HG02938 (cell line): ENCODE measurements around the gene TTC21B.
A peak's percentile ranks its signal among the peaks of the same experiment; 100 is the strongest.
"Not testable (repeated sequence)": the region's sequence is repeated elsewhere in the genome, so short reads cannot be mapped to it uniquely, and the experiment has no call there.

Source experiments
- ATAC-seq: cut with Tn5 transposase; IDR thresholded peaks from one replicate; pipeline ENCODE4 v1.9.1; 2021; ENCODE audit warnings: mild to moderate bottlenecking, moderate library complexity; ENCODE audit not compliant: unreplicated experiment

The TTC21B gene

DNA sequence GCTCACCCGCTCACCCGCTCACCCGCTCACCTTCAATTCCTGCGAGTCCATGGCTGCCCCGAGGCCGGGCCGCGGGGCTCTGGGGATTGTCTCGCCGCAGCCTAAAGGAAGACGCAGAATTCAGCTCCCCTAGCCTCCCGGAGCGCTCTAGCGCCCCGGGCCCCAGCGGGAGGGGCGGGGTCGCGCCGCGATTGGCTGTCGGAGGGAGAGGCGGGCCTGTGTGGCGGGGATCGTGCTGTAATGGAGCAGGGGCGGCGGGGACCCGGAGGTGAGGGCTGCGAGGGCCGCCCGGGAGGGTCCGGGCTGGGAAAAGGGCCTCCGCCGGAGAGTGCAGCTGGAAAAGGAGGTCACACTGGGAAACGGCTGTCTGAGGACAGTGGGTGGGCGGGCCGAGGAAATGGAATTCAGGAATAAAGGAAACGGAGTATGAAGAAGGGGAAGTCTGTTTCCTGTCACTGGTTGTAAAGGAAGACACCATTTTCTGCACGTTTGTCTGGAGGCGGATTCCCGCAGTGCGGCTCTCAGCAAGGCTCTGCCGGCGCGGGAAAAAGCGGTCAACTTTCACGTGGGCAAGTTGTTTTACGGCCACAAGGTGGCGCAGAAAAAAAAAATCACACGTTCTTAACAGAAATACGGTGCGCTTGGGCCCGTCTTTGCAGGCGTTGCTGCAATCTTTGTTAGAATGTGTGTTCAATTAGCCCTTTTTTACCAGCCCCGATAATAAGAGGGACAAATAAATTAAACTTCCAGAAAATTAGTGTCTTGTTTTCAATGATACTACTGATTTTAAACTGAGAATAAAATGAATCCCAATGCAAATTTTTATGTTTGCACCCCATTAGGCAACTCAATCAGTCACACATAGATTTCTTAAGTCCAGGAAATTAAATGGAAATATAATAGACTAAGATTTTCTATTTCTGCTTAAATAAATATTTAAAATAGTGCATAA is at the start of gene TTC21B:
TSS of gene TTC21B (minus strand) at position 122 of the 952 bp plus-strand sequence. CDS start at position 51, 71 bp downstream.
- peak; percentile 91 for ATAC-seq

DNA sequence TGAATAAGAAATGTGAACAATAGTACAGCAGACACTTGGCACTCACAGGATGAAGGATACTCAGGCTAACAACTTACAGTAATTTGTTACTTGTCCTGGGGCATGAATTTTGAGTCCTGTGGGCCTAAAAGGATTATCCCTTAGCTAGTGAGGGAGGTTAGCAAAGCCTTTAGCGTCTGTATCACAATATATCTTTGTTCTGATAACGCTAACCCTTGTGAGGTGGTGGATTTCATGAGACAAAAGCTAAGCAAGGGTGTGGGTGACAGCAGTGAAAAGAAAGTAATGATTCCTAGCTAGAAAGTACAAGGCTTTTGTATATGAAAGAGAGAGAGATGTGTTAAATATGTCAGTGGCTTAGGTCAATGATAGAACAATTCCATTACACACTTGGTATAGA is 46.8 kb upstream of the TTC21B start:
- no peak for ATAC-seq

DNA sequence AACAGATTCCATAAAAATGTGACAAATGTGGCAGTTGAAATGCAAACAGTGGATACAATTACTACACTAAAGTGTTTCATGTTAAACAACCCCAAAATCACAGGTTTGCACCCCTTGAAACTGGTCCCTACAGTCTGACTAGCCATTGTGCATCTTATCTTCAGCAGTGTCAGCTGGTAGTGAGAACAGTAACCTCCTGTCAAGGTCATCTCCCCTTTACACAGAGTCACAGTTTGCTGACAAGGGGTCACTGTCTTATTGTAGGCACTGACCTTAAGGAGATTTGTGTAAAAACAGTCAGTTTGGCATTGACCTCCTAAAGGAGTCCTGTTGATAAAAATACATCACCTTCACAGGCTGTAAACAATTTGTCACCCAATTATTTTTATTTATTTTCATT is 37.3 kb upstream of the TTC21B start:
- no peak for ATAC-seq

DNA sequence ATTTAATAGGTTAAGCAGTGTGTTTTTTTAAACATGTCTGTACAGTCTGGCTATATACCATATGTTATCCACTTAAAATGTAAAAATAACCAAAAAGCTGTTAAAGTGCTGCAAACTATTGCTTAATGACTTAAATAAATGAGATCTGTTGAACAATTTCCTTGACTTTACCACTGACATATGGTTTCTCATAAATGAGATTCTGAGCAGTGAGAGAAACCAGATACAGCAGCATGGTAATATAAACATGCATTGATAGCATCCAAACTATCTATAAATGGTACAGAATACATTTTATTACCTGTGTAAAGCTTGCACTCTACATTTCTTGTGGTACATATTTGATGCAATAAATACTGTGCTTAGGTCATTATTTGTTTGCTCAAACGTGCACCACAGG is 36.3 kb upstream of the TTC21B start:
- no peak for ATAC-seq

DNA sequence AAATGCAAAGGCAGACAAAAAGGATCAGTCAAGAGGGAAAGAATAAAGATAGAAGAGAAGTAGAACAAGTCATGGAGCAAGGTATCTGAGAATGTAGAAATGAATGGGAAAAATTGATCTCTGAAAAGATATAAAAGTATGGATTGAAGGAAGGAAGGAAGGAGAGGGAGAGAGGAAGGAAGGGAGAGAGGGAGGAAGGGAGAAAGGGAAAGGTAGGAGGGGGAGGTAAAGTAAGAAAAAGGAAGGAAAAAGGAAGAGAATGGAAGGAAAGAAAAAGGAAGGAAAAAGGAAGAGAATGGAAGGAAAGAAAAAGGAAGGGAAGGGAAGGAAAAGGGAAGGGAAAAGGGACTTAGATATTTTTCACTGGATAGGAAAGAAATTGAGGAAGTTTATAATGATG is 31.5 kb upstream of the TTC21B start:
- ATAC-seq: no peak

DNA sequence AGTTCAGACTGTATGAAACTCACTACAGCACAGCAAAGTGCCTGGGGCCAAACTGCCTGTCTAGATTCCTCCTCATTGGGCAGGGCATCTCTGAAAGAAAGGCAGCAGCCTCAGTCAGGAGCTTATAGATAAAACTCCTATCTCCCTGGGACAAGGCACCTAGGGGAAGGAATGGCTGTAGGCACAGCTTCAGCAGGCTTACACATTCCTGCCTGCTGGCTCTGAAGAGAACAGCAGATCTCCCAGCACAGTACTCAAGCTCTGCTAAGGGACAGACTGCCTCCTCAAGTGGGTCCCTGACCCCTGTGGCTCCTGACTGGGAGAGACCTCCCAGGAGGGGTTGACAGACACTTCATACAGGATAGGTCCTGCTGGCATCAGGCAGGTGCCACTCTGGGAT is 18.6 kb upstream of the TTC21B start:
- not testable (repeated sequence) for ATAC-seq

DNA sequence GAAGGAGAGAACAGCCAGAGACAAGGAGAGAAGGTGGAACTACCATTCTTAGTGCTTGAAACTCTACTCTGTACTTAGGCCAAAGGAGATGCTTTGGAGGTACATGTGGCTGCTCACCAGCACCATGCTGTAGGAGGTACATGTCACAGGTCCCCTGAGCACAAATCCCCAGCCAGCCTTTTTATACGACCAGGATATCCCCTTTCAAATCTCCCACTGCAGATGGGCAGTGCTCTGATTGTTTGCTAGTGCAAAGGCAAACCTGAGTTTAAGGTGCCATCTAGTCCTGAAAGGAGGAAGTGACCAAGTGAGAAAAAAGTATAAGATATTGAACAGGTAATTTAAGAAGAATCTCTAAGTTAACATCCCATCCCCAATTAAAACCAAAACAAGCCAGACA is 17.1 kb upstream of the TTC21B start:
- no peak for ATAC-seq

DNA sequence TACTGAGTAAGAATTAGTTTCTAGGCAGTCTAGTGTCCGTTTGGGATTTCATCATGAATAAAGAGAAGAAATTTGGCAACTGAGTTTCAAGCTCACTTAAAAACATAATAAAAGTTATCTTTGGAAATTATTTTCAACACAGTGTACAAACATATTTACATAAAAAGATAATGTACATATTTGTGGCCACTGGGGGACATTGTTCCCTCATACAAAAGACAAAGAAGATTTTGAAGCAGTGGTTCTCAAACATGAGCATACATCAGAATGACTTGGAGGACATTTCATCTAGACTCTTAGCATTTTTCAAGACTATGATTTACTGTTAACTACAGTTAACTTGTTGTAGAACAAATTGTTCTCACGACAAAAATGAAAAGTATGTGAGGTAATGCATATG is 15.7 kb upstream of the TTC21B start:
- ATAC-seq: no peak

DNA sequence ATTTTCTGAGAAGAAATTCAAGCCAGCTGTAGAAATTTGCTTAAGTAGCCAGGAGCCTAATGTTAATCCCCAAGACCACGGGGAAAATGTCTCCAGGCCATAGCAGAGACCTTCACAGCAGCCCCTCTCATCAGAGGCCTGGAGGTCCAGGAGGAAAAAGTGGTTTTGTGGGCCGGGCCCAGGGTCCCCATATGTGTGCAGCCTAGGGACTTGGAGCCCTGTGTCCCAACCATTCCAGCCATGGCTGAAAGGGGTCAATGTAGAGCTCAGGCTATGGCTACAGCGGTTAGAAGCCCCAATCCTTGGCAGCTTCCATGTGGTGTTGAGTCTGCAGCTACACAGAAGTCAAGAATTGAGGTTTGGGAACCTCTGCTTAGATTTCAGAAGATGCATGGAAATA is 14.2 kb upstream of the TTC21B start:
- no peak for ATAC-seq

DNA sequence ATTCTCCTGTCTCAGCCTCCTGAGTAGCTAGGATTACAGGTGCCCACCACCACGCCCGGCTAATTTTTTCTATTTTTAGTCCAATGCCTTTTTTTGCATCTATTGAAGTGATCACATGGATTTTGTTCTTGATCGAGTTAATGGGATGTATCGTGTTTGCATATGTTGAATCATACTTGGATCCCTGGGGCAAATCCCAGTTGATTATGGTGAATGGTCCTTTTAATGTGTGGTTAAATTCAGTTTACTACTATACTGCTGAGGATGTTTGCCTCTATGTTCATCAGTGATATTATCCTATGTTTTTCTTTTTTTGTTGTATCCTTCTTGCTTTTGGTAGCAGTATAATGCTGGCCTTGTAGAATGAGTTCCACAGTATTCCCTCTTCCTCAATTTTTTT is 8.2 kb upstream of the TTC21B start:
- no peak for ATAC-seq

DNA sequence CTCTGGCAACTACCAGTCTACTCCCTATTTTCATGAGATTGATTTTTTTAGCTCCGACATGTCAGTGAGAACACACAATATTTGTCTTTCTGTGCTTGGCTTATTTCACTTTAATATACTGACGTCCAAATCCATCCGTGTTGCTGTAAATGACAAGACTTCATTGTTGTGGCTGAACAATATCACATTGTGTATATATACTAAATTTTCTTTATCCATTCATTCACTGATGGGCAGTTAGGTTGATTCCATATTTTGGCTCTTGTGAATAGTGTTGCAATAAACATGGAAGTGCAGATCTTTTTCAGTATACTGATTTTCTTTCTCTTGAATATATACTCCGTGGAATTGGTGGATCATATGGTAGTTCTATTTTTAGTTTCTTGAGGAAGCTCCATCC is 5.8 kb upstream of the TTC21B start:
- no peak for ATAC-seq

DNA sequence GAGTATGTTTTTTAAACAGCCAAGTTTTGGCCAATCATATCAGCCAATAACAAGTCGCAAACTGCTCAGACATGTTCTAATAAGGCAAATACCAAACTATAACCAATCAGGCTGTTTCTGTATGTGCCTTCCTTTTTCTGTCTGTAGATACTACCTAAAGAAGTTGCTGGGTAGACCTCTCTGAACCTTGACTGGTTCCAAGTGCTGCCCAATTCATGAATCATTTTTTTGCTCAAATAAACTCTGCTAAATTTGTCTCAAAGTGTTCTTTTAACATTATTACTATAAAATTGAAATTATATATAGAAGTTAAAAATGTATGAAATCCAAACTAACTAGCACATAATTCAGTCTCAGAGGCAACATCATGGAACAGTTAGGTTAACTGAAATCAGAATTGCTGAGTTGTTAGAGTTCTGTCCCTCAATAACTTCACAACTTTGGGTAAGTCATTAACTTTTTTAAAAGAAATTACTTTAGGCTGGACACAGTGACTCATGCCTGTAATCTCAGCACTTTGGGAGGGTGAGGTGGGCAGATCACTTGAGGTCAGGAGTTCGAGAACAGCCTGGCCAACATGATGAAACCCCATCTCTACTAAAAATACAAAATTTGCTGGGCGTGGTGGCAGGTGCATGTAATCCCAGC is 4.9 kb upstream of the TTC21B start:
- ATAC-seq: no peak

DNA sequence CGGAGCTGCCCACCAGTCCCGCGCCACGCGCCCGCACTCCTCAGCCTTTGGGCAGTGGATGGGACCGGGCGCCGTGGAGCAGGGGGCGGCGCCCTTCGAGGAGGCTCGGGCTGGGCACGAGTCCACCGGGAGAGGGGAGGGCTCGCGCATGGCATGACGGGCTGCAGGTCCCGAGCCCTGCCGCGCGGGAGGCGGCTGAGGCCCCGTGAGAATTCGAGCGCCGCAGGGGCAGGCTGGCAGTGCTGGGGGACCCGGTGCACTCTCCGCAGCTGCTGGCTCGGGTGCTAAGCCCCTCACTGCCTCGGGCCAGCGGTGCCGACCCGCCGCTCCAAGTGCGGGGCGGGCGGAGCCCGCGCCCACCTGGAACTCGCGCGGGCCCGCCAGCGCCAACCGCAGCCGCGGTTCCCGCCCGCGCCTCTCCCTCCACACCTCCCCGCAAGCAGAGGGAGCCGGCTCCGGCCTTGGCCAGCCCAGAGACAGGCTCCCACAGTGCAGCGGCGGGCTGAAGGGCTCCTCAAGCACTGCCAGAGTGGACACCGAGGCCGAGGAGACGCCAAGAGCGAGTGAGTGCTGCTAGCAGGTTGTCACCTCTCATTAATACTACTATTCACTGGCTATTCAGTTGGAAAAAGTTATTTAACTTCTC is 3.6 kb upstream of the TTC21B start:
- no peak for ATAC-seq

DNA sequence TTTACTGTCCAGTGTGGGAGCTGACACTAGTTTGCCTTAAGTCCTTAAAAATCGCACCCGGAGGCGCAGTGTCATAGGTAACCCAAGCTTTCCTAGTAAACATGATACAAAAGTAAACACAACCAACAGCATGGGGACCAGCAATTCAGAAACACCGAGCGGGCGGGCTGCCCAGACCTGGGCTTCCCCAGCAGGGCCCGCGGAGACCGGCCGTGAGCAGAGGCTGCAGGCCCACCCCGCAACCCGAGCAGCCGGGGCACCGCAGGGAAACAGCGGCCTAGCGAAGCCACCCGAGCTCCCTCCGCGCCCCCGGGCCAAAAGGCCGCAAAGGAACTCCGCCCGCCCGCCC is 296 bp downstream of the TTC21B start:
- peak; percentile 32 for ATAC-seq

DNA sequence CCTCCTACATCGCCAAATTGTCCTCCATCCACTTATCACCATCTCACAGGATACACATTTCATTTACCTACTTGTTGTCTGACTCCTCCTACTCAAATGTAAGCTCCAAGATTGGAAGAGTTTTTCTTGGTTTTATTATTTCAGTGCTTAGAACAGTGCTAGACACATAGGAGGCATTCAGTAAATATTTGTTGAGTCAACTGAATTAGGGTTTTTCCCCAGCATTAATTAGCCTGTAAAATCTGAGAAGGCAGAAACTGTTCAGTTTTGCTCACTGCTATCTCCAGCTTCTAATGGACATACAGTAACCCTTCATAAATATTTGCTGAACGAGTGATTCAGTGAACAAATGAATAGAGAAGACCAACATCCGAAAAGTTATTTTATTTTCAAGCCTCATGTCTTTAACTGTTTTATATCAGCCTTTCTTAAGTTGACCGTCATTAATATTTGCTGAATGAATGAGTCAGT is 800 bp downstream of the TTC21B start:
- peak; percentile 13 for ATAC-seq

DNA sequence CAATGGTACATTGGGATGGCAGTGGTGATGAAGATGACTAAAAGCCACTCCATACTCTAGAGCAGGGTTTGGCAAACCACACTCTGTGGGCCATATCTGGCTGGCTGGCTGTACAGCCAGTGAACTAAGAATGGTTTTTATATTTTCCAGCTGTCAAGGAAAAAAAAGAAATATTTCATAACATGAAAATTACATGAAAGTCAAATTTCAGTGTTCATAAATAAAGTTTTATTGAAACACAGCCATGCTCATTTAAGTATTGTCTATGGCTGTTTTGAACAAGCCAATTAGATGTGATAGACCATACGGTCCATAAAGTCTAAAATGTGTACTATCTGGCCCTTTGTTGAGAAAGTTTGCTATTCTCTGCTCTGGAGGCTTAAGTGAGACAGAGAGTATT is 1.5 kb downstream of the TTC21B start:
- no peak for ATAC-seq

DNA sequence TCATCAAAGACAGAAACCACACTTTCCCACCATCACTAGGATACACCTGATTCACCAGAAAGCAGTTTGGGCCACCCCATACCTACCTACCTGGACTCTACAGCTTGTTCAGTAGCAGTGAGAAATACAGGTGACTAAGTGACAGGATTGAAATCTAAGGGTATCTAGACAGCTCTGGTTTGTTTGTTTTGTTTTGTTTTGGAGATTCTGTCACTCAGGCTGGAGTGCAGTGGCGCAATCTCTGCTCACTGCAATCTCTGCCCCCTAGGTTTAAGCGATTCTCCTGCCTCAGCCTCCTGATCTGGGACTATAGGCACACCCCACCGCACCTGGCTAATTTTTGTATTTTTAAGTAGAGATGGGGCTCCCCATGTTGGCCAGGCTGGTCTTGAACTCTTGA is 3.1 kb downstream of the TTC21B start:
- no peak for ATAC-seq

DNA sequence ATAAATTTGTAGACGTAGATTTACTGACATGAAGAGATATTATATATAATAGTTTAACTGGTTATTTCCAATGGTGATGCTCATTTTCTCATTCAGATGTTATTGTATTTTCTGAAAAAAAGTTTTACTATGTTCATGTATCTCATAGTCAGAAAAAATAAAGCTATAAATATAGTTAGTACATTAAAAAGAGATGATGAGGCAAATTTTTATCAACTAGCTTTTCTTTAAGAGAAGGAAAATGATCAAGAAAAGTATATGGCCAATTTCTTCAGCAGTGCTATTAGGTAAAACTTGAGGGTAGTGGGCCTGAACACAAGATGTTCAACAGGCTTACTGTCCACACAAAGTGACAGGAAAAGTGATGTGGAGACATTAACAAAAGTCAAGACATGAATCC is 11.7 kb downstream of the TTC21B start:
- no peak for ATAC-seq

DNA sequence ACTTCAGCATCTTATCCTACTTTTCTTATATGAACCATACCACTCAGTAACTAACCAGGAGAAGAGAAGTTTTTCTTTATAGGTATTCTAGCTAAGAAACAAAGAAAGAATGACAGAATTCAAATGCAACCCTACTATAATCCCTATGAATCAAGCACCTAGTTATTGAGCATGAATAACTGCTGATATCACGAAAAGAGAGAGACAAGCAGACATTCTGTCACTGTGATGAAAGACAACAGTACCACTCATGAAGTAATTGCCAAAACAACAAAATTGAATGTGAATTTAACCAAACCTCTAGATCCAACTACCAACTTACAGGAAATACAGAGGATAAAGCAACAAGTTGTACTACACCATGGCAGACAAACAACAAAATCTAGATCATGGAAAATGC is 15.3 kb downstream of the TTC21B start:
- no peak for ATAC-seq

DNA sequence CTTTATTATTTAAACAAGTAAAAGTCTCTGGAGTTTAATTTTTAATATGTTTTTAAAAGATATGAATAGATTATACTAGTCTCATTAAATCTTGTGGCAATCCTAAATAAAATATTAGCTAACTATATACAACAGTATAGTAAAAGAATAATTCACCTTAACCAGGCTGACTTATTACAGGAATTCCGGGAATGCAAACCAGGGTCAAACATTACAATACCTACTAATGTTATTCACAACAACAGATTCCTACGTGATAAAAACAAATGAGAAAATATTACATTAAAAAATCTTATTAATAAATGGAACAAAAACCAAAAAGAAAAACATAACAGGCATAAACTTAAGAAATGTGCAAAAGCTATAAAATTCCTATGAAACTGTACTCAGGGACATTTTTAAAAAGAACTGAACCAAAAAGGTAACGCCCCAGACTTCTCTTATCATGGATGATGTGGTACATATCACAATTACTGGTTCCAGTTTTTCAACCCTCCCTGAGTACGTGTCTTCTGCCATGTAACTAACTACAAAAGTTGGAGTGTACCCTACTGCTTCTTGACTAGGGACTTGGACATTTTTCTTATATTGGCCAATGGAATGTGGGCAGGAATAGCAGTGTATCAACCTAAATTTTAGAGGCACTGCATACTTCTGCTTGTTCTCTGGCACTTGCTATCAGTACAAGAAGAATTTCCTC is 20.2 kb downstream of the TTC21B start:
- no peak for ATAC-seq

DNA sequence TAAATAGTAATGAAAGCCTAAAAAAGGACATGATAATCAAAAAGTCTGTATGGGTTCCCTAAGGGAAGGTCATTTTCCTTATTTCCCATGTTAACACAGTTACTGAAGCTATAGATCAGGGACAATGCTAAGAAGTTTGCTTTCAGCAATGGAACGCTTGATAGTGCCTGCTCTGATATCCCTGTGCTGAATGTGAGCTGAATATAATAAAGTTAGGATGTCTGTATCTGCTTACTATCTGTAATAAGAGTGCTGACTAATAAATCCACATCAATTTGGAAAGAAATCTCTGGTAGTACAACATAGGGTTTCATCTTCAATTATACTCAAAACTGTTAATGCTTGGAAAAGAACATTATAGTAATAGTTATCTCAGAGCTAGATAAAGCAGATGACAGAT is 25.8 kb downstream of the TTC21B start:
- ATAC-seq: no peak
